SKM-1 (cell line): ENCODE results near the gene ATP6AP2.
A peak's percentile ranks its signal among the peaks of the same experiment; 100 is the strongest.

ENCODE experiments used
- DNase-seq: peaks from one replicate; lab custom pipeline; 2025; ENCODE audit not compliant: unreplicated experiment; lab: John Stamatoyannopoulos, UW

ATP6AP2 gene

GRCh38 chrX:40637687-40638086 lies 56.9 kb downstream of the ATP6AP2 start:
- no peak for DNase-seq

- peak; percentile 81 for DNase-seq
These were observed 63.4 kb downstream of the ATP6AP2 start for GRCh38 chrX:40644176-40644575.

GRCh38 chrX:40644821-40645358 lies 64.1 kb downstream of the ATP6AP2 start:
- peak; percentile 54 for DNase-seq

- no peak for DNase-seq
These were observed 65.9 kb downstream of the ATP6AP2 start for GRCh38 chrX:40646489-40647306.

GRCh38 chrX:40647307-40648197 lies 66.8 kb downstream of the ATP6AP2 start, which contains the start of gene CXorf38:
Gene CXorf38, minus strand, starts transcription at chrX:40647561. Its CDS starts 41 bp downstream, at chrX:40647520.
- peak; percentile 53 for DNase-seq

- peak; percentile 1 for DNase-seq
These were observed 71.0 kb downstream of the ATP6AP2 start for GRCh38 chrX:40651620-40652223.

GRCh38 chrX:40652664-40653063 lies 71.9 kb downstream of the ATP6AP2 start:
- no peak for DNase-seq

GRCh38 chrX:40653535-40653934 lies 72.8 kb downstream of the ATP6AP2 start:
- DNase-seq, result no peak
